ENCODE data around the gene OOEP.

GRCh38 chr6:73388433-73388799 is 18.7 kb upstream of the OOEP start:
- no peak for TF ChIP-seq CTCF (IDR thresholded peaks at IDR 0.05)
- no peak for TF ChIP-seq POLR2A (IDR thresholded peaks at IDR 0.05)
